SK-N-SH (cell line): Measurements from ENCODE around the gene ANKH. TPM values are rescaled to one million over a fixed set of nuclear protein-coding genes. Genes with fewer than 3 reads are reported as not detected.
A peak's percentile ranks its signal among the peaks of the same experiment; 100 is the strongest.

ENCODE experiments used
- CTCF ChIA-PET: fragments of 300-600, 350-600 bp; formaldehyde crosslinking; extraction: SDS; loops from one replicate; lab custom pipeline; 2021; lab: Yijun Ruan, JAX
- POLR2A ChIA-PET: fragments of 350-600 bp; sonication (Branson Sonifier 250); formaldehyde crosslinking; extraction: SDS; loops from one replicate; lab custom pipeline; 2020; ENCODE audit warnings: antibody characterized with exemption, inconsistent platforms; lab: Yijun Ruan, JAX
- DNase-seq: peaks from one replicate; pipeline ENCODE4 v3.0.0; 2012
- H2AFZ ChIP-seq: fragments of 200-600 bp; sonication (generic); 2 replicates; pipeline ENCODE4 v1.8.1; 2016; ENCODE audit warnings: antibody characterized with exemption, mild to moderate bottlenecking, low read depth
- H3F3A ChIP-seq: fragments of 200-600 bp; sonication (generic); replicated peaks from 2 replicates; pipeline ENCODE3; 2016; ENCODE audit warnings: antibody characterized with exemption, mild to moderate bottlenecking; ENCODE audit not compliant: insufficient read depth
- H3K27ac ChIP-seq, 2 experiments: fragments of 200-500 bp in 1 of 2; fragments of 200-600 bp in 1 of 2; sonication (Bioruptor generic) in 1 of 2; sonication (generic), shearing (Covaris generic) in 1 of 2; 2 replicates each; pipeline versions ENCODE4 v1.5.1 to v1.6.1; 2014 to 2016; ENCODE audit warnings: low read depth in 2 of 2, inconsistent platforms in 1 of 2, low read length in 1 of 2, mild to moderate bottlenecking in 1 of 2, mixed read lengths in 1 of 2
- H3K27me3 ChIP-seq: fragments of 200-600 bp; sonication (generic), shearing (Covaris generic); 2 replicates; pipeline ENCODE4 v1.6.1; 2016; ENCODE audit warnings: mixed run types; ENCODE audit not compliant: insufficient read depth
- H3K36me3 ChIP-seq, 2 experiments: fragments of 200-500 bp in 1 of 2; fragments of 200-600 bp in 1 of 2; sonication (Bioruptor generic) in 1 of 2; sonication (generic) in 1 of 2; replicated peaks in 1 of 2; 2 replicates each; pipeline versions ENCODE3 to v1.5.1; 2014 to 2016; ENCODE audit warnings: low read length in 1 of 2, mild to moderate bottlenecking in 1 of 2; ENCODE audit not compliant: insufficient read depth in 2 of 2, control insufficient read depth in 1 of 2
- H3K4me1 ChIP-seq, 2 experiments: fragments of 200-500 bp in 1 of 2; fragments of 200-600 bp in 1 of 2; sonication (Bioruptor generic) in 1 of 2; sonication (generic), shearing (Covaris generic) in 1 of 2; 2 replicates each; pipeline versions ENCODE4 v1.5.1 to v1.6.1; 2014 to 2016; ENCODE audit warnings: low read depth in 1 of 2, low read length in 1 of 2, mixed run types in 1 of 2; ENCODE audit not compliant: insufficient read depth in 2 of 2, control insufficient read depth in 1 of 2
- H3K4me2 ChIP-seq: fragments of 200-600 bp; sonication (generic), shearing (Covaris generic); 2 replicates; pipeline ENCODE4 v1.6.1; 2017; ENCODE audit warnings: mixed run types
- H3K4me3 ChIP-seq, 2 experiments: fragments of 200-500 bp in 1 of 2; fragments of 200-600 bp in 1 of 2; sonication (Bioruptor generic) in 1 of 2; sonication (generic), shearing (Covaris generic) in 1 of 2; 2 replicates each; pipeline versions ENCODE4 v1.5.1 to v1.8.1; 2014 to 2016; ENCODE audit warnings: low read depth in 2 of 2, inconsistent platforms in 1 of 2, low read length in 1 of 2, mild to moderate bottlenecking in 1 of 2, mixed read lengths in 1 of 2, moderate library complexity in 1 of 2
- H3K79me2 ChIP-seq: fragments of 200-600 bp; sonication (generic); 2 replicates; pipeline ENCODE4 v1.8.1; 2017; ENCODE audit warnings: mild to moderate bottlenecking; ENCODE audit not compliant: insufficient read depth
- H3K9ac ChIP-seq: fragments of 200-600 bp; sonication (generic); 2 replicates; pipeline ENCODE4 v1.6.1; 2017; ENCODE audit warnings: mixed run types
- H3K9me2 ChIP-seq: fragments of 200-600 bp; sonication (generic); 2 replicates; pipeline ENCODE4 v1.6.1; 2017; ENCODE audit warnings: mixed run types
- H3K9me3 ChIP-seq: fragments of 200-600 bp; sonication (generic); 2 replicates; pipeline ENCODE4 v1.6.1; 2017; ENCODE audit warnings: mixed run types, mild to moderate bottlenecking, moderate library complexity
- H4K20me1 ChIP-seq: fragments of 200-600 bp; sonication (generic); 2 replicates; pipeline ENCODE4 v1.6.1; 2017; ENCODE audit warnings: mild to moderate bottlenecking, mixed run types; ENCODE audit not compliant: insufficient read depth
- CTCF ChIP-seq: fragments of 200-600 bp; sonication (generic); IDR thresholded peaks from 2 replicates; pipeline ENCODE4 v1.6.1; 2017; ENCODE audit warnings: antibody characterized with exemption, mild to moderate bottlenecking, moderate library complexity
- ELF1 ChIP-seq: IDR thresholded peaks from 2 replicates; pipeline ENCODE4 v1.4.0; 2012
- FOSL2 ChIP-seq: IDR thresholded peaks from 2 replicates; pipeline ENCODE4 v1.4.0; 2012; ENCODE audit warnings: low read depth, mild to moderate bottlenecking, moderate library complexity, borderline replicate concordance
- GATA2 ChIP-seq: sonication (generic); formaldehyde crosslinking; IDR thresholded peaks from 2 replicates; pipeline ENCODE4 v1.5.0; 2020; ENCODE audit warnings: mild to moderate bottlenecking, missing genetic modification reagents
- MXI1 ChIP-seq: IDR thresholded peaks from 2 replicates; pipeline ENCODE4 v1.6.1; 2012; ENCODE audit warnings: mild to moderate bottlenecking, low read depth, low read length, improper control_type of control experiment
- NFIC ChIP-seq: IDR thresholded peaks from 2 replicates; pipeline ENCODE4 v1.4.0; 2012; ENCODE audit warnings: borderline replicate concordance
- RAD21 ChIP-seq: IDR thresholded peaks from 2 replicates; pipeline ENCODE4 v1.6.1; 2012; ENCODE audit warnings: mild to moderate bottlenecking, low read length
- REST ChIP-seq: IDR thresholded peaks from 2 replicates; pipeline ENCODE4 v1.6.1; 2012; ENCODE audit warnings: mild to moderate bottlenecking, low read depth, low read length, moderate library complexity
- RFX5 ChIP-seq: IDR thresholded peaks from 2 replicates; pipeline ENCODE4 v1.6.1; 2012; ENCODE audit warnings: mild to moderate bottlenecking, improper control_type of control experiment, low read length
- TCF12 ChIP-seq: IDR thresholded peaks from 2 replicates; pipeline ENCODE4 v1.4.0; 2012
- TEAD4 ChIP-seq: IDR thresholded peaks from 2 replicates; pipeline ENCODE4 v1.4.0; 2012; ENCODE audit warnings: mild to moderate bottlenecking, borderline replicate concordance; ENCODE audit not compliant: insufficient read depth
- USF2 ChIP-seq: fragments of 150-350 bp; IDR thresholded peaks from 2 replicates; pipeline ENCODE4 v1.6.1; 2017; ENCODE audit warnings: antibody characterized with exemption, low read length, low read depth, borderline replicate concordance
- WGBS: methylation state at CpG from one replicate; pipeline ENCODE4 v1.1.6; 2017; ENCODE audit warnings: low lambda C conversion rate; 5-methylcytosine and 5-hydroxymethylcytosine counted together
- polyA plus RNA-seq, 3 experiments: library from polyadenylated mRNA; depleted of rRNA; stranded (reverse); fragments of >200 nt; gene quantifications; 2 replicates each; pipeline ENCODE4 v1.2.3, GENCODE V29; 2012
- TF ChIP-seq, protein P1 (sequence below): IDR thresholded peaks from 2 replicates; pipeline ENCODE4; 2012
- TF ChIP-seq, protein P2 (sequence below): IDR thresholded peaks from 2 replicates; pipeline ENCODE4 v1.4.0; 2012; ENCODE audit warnings: low read depth, borderline replicate concordance

Gene ANKH
- polyA plus RNA-seq, 1 of the 3 experiments (the other 2 are of a cell fraction) = 22.0 TPM

DNA sequence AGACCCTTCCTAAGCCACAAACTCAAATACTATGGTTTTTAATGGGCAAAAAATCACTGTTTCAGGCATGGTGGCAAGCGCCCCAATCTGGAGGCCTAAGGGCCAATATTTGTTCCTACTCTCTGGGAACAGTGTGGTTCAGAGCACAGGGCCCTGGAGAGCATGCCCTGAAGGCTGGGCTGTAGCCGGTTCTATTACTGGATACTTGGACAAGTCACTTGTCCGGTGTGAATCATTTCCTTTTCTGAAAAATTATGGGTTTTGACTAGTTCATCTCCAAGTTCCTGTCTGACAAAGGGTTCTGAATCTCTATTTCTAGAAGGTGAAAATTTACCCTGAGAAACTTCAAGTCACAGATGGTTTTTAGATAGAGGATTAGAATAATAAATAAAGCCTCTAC is 132.0 kb downstream of the ANKH start:
- TF ChIP-seq RFX5 (no peak), FOSL2 (peak; percentile 54; the same call in 1 of the 2 replicates), RAD21 (no peak), CTCF (no peak), TCF12 (0 out of 2 replicates have a peak, but pooled peaks have one; percentile 9)
- TF ChIP-seq, protein P1, sequence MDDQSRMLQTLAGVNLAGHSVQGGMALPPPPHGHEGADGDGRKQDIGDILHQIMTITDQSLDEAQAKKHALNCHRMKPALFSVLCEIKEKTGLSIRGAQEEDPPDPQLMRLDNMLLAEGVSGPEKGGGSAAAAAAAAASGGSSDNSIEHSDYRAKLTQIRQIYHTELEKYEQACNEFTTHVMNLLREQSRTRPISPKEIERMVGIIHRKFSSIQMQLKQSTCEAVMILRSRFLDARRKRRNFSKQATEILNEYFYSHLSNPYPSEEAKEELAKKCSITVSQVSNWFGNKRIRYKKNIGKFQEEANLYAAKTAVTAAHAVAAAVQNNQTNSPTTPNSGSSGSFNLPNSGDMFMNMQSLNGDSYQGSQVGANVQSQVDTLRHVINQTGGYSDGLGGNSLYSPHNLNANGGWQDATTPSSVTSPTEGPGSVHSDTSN = peak; percentile 53; the same call in 1 of the 2 replicates
- Histone ChIP-seq H3K4me1 (peaks cover 0 to 25% of the 10 kb centered on the region in 2 experiments; a peak in 2 of 4 replicates), H2AFZ (peak overlapping the region; percentile 49; the same call in 1 of the 2 replicates), H3K9me3 (no peaks in the 10 kb centered on the region), H3K36me3 (peaks cover 3 to 20% of the 10 kb centered on the region in 2 experiments), H3K4me3 (no peak overlapping the region), H4K20me1 (no peaks in the 10 kb centered on the region), H3K4me2 (peak overlapping the region; percentile 23; the same call in 1 of the 2 replicates), H3K9ac (peak overlapping the region; percentile 27; the same call in 1 of the 2 replicates), H3K9me2 (no peaks in the 10 kb centered on the region), H3K27ac (peak overlapping the region in 1 of 2 experiments; percentile 73; a peak in 2 of 4 replicates), H3K27me3 (no peaks in the 10 kb centered on the region), H3K79me2 (no peaks in the 10 kb centered on the region), H3F3A (peaks cover 26% of the 10 kb centered on the region)
- ChIA-PET CTCF (interaction anchor here (2.6 kb wide), 1 partner anchor 12 kb away, joined by 16 read pairs; no protein-coding TSS in a partner anchor), POLR2A (no interaction called here)
- 36% methylated on average over 3 of the region's 3 CpGs for WGBS
- no peak for DNase-seq

- Histone ChIP-seq H3K9me2 (no peaks in the 10 kb centered on the region), H3K27me3 (no peaks in the 10 kb centered on the region), H3K9ac (no peak overlapping the region), H2AFZ (no peak overlapping the region), H3K79me2 (no peaks in the 10 kb centered on the region), H3K4me2 (no peak overlapping the region), H3K27ac (no peak overlapping the region), H4K20me1 (no peaks in the 10 kb centered on the region), H3F3A (peaks cover 14% of the 10 kb centered on the region), H3K9me3 (no peaks in the 10 kb centered on the region), H3K4me3 (no peak overlapping the region), H3K36me3 (peaks cover 3 to 25% of the 10 kb centered on the region in 2 experiments), H3K4me1 (peaks cover 0 to 13% of the 10 kb centered on the region in 2 experiments; a peak in 2 of 4 replicates)
- CTCF ChIA-PET = interaction anchor here (1.5 to 1.9 kb wide), 2 partner anchors 9 to 265 kb away, joined by 3 to 9 read pairs; no protein-coding TSS in a partner anchor
- no peak for DNase-seq
- WGBS = 97% methylated on average over 5 of the region's 5 CpGs
- POLR2A ChIA-PET = no interaction called here
- TF ChIP-seq TEAD4 (no peak), MXI1 (no peak), NFIC (no peak), REST (no peak), GATA2 (CRISPR knock-in tag) (no peak), ELF1 (no peak), USF2 (no peak), CTCF (no peak)
- TF ChIP-seq, protein P2, sequence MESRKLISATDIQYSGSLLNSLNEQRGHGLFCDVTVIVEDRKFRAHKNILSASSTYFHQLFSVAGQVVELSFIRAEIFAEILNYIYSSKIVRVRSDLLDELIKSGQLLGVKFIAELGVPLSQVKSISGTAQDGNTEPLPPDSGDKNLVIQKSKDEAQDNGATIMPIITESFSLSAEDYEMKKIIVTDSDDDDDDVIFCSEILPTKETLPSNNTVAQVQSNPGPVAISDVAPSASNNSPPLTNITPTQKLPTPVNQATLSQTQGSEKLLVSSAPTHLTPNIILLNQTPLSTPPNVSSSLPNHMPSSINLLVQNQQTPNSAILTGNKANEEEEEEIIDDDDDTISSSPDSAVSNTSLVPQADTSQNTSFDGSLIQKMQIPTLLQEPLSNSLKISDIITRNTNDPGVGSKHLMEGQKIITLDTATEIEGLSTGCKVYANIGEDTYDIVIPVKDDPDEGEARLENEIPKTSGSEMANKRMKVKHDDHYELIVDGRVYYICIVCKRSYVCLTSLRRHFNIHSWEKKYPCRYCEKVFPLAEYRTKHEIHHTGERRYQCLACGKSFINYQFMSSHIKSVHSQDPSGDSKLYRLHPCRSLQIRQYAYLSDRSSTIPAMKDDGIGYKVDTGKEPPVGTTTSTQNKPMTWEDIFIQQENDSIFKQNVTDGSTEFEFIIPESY = no peak
Measured at GRCh38 chr5:14738050-14738449, 133.5 kb downstream of the ANKH start.
